ENCODE results near the gene PTPRE.

Gene PTPRE

GRCh38 chr10:127910464-127910770 is 3.5 kb downstream of the PTPRE start:
- ATAC-seq = no peak
- no peak for TF ChIP-seq ZNF565 (CRISPR knock-in tag; conservative IDR thresholded peaks at IDR 0.05; ENCODE audit: low read depth)
- TF ChIP-seq CSDC2 (CRISPR knock-in tag; IDR thresholded peaks at IDR 0.05) = no peak
- TF ChIP-seq POU6F1 (CRISPR knock-in tag; IDR thresholded peaks at IDR 0.05; ENCODE audit: borderline replicate concordance, low read depth) = no peak
- TF ChIP-seq ISL1 (CRISPR knock-in tag; IDR thresholded peaks at IDR 0.05) = no peak
- TF ChIP-seq PPARA (CRISPR knock-in tag; IDR thresholded peaks at IDR 0.05; ENCODE audit: borderline replicate concordance) = no peak
- no peak for TF ChIP-seq CREB5 (CRISPR knock-in tag; IDR thresholded peaks at IDR 0.05; ENCODE audit: low read depth)
- TF ChIP-seq TCF4 (CRISPR knock-in tag; IDR thresholded peaks at IDR 0.05; ENCODE audit: borderline replicate concordance) = no peak
- no peak for TF ChIP-seq OSR1 (CRISPR knock-in tag; IDR thresholded peaks at IDR 0.05)
- TF ChIP-seq ZNF70 (CRISPR knock-in tag; IDR thresholded peaks at IDR 0.05) = no peak

GRCh38 chr10:127911218-127911866 is 4.4 kb downstream of the PTPRE start:
- no peak for ATAC-seq
- TF ChIP-seq RARB (CRISPR knock-in tag; IDR thresholded peaks at IDR 0.05) (no peak), PPARA (CRISPR knock-in tag; IDR thresholded peaks at IDR 0.05; ENCODE audit: borderline replicate concordance) (no peak)

- no peak for ATAC-seq
- TF ChIP-seq ZNF565 (CRISPR knock-in tag; conservative IDR thresholded peaks at IDR 0.05; ENCODE audit: low read depth) (no peak), ZNF8 (CRISPR knock-in tag; IDR thresholded peaks at IDR 0.05) (no peak)
Measured at GRCh38 chr10:127911867-127912257, 5.0 kb downstream of the PTPRE start.

- TF ChIP-seq CSDC2 (CRISPR knock-in tag; IDR thresholded peaks at IDR 0.05) (0 out of 2 replicates have a peak, but pooled peaks have one; percentile 16), ARNTL (CRISPR knock-in tag; IDR thresholded peaks at IDR 0.05; ENCODE audit: borderline replicate concordance, low read depth) (no peak)
Measured at GRCh38 chr10:127912607-127913367, 5.9 kb downstream of the PTPRE start.

GRCh38 chr10:127913368-127913759 is 6.5 kb downstream of the PTPRE start:
- TF ChIP-seq CSDC2 (CRISPR knock-in tag; IDR thresholded peaks at IDR 0.05) = no peak
- no peak for TF ChIP-seq CSRNP3 (CRISPR knock-in tag; IDR thresholded peaks at IDR 0.05)
- no peak for TF ChIP-seq SNAI2 (CRISPR knock-in tag; IDR thresholded peaks at IDR 0.05)
- TF ChIP-seq ARNTL (CRISPR knock-in tag; IDR thresholded peaks at IDR 0.05; ENCODE audit: borderline replicate concordance, low read depth) = no peak
- TF ChIP-seq RARB (CRISPR knock-in tag; IDR thresholded peaks at IDR 0.05) = no peak
- TF ChIP-seq POU6F1 (CRISPR knock-in tag; IDR thresholded peaks at IDR 0.05; ENCODE audit: borderline replicate concordance, low read depth) = no peak
- TF ChIP-seq ESRRG (CRISPR knock-in tag; IDR thresholded peaks at IDR 0.05) = no peak
- TF ChIP-seq ZNF565 (CRISPR knock-in tag; conservative IDR thresholded peaks at IDR 0.05; ENCODE audit: low read depth) = no peak
- no peak for TF ChIP-seq PPARA (CRISPR knock-in tag; IDR thresholded peaks at IDR 0.05; ENCODE audit: borderline replicate concordance)
- no peak for TF ChIP-seq ZFP3 (CRISPR knock-in tag; IDR thresholded peaks at IDR 0.05)
- TF ChIP-seq BACH2 (CRISPR knock-in tag; IDR thresholded peaks at IDR 0.05; ENCODE audit: borderline replicate concordance) = no peak
- no peak for TF ChIP-seq TOX (CRISPR knock-in tag; IDR thresholded peaks at IDR 0.05; ENCODE audit: borderline replicate concordance)
- TF ChIP-seq ZNF70 (CRISPR knock-in tag; IDR thresholded peaks at IDR 0.05) = no peak
- TF ChIP-seq CREB5 (CRISPR knock-in tag; IDR thresholded peaks at IDR 0.05; ENCODE audit: low read depth) = no peak

More at GRCh38 chr10:127912607-127913367, 5.9 kb downstream of the PTPRE start:
- ATAC-seq = no peak

More at GRCh38 chr10:127913368-127913759, 6.5 kb downstream of the PTPRE start:
- no peak for ATAC-seq

Data from SK-N-SH treated with all-trans-retinoic acid at 6 μM for 48 hours (cell line).